Measurements from ENCODE around the gene KLLN.

GRCh38 chr10:87860816-87861403 is 2.4 kb downstream of the KLLN start:
- TF ChIP-seq, protein P1, sequence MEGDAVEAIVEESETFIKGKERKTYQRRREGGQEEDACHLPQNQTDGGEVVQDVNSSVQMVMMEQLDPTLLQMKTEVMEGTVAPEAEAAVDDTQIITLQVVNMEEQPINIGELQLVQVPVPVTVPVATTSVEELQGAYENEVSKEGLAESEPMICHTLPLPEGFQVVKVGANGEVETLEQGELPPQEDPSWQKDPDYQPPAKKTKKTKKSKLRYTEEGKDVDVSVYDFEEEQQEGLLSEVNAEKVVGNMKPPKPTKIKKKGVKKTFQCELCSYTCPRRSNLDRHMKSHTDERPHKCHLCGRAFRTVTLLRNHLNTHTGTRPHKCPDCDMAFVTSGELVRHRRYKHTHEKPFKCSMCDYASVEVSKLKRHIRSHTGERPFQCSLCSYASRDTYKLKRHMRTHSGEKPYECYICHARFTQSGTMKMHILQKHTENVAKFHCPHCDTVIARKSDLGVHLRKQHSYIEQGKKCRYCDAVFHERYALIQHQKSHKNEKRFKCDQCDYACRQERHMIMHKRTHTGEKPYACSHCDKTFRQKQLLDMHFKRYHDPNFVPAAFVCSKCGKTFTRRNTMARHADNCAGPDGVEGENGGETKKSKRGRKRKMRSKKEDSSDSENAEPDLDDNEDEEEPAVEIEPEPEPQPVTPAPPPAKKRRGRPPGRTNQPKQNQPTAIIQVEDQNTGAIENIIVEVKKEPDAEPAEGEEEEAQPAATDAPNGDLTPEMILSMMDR (IDR thresholded peaks at IDR 0.05), result no peak
- TF ChIP-seq POLR2A (IDR thresholded peaks at IDR 0.05), result no peak

Measured in uterus (tissue), 2 donors.